GM18499 (cell line): ENCODE data around the gene PREX1.
"Not testable (repeated sequence)": the region's sequence is repeated elsewhere in the genome, so short reads cannot be mapped to it uniquely, and the experiment has no call there.

Experiments used
- ATAC-seq: cut with Tn5 transposase; IDR thresholded peaks from one replicate; pipeline ENCODE4 v1.9.1; 2021; ENCODE audit warnings: moderate number of reproducible peaks; ENCODE audit not compliant: insufficient read depth, unreplicated experiment

The PREX1 gene

GRCh38 chr20:48828734-48829460, 1.1 kb upstream of the PREX1 start:
- ATAC-seq = no peak

GRCh38 chr20:48826883-48827771, 672 bp downstream of the PREX1 start:
- no peak for ATAC-seq

GRCh38 chr20:48826480-48826879, 1.3 kb downstream of the PREX1 start:
- ATAC-seq = not testable (repeated sequence)

- ATAC-seq = no peak
Measured at GRCh38 chr20:48826069-48826468, 1.7 kb downstream of the PREX1 start.

GRCh38 chr20:48825566-48825920, 2.3 kb downstream of the PREX1 start:
- no peak for ATAC-seq

GRCh38 chr20:48824830-48825565, 2.8 kb downstream of the PREX1 start:
- ATAC-seq = no peak

GRCh38 chr20:48823960-48824498, 3.8 kb downstream of the PREX1 start:
- ATAC-seq = no peak

- no peak for ATAC-seq
Measured at GRCh38 chr20:48823476-48823875, 4.3 kb downstream of the PREX1 start.

- ATAC-seq = no peak
Measured at GRCh38 chr20:48822879-48823385, 4.9 kb downstream of the PREX1 start.

GRCh38 chr20:48822178-48822577, 5.6 kb downstream of the PREX1 start:
- ATAC-seq = no peak

- ATAC-seq = no peak
Measured at GRCh38 chr20:48821261-48821920, 6.4 kb downstream of the PREX1 start.

- no peak for ATAC-seq
Measured at GRCh38 chr20:48820649-48820973, 7.2 kb downstream of the PREX1 start.

GRCh38 chr20:48819821-48820648, 7.8 kb downstream of the PREX1 start:
- no peak for ATAC-seq

- no peak for ATAC-seq
Measured at GRCh38 chr20:48819089-48819488, 8.7 kb downstream of the PREX1 start.

GRCh38 chr20:48818481-48818987, 9.3 kb downstream of the PREX1 start:
- no peak for ATAC-seq

GRCh38 chr20:48818031-48818370, 9.8 kb downstream of the PREX1 start:
- ATAC-seq = no peak

GRCh38 chr20:48817367-48818030, 10.3 kb downstream of the PREX1 start:
- ATAC-seq = no peak

- ATAC-seq = no peak
Measured at GRCh38 chr20:48816282-48817205, 11.3 kb downstream of the PREX1 start.
